Muscle layer of duodenum (tissue), 2 donors: Measurements from ENCODE around the gene GABRB1.
"Not testable (repeated sequence)": the region's sequence is repeated elsewhere in the genome, so short reads cannot be mapped to it uniquely, and the experiment has no call there.

Experiments used
- H3K27ac ChIP-seq: one replicate; pipeline ENCODE4 v1.7.0; 2013; ENCODE audit warnings: mild to moderate bottlenecking, low read length
- H3K27me3 ChIP-seq: one replicate; pipeline ENCODE4 v1.7.0; 2013; ENCODE audit warnings: low read depth, mild to moderate bottlenecking, control low read depth, low read length
- H3K36me3 ChIP-seq, 2 donors: one replicate each; pipeline ENCODE4 v1.7.0; 2013; ENCODE audit warnings: low read length in 2 of 2, control low read depth in 1 of 2, mild to moderate bottlenecking in 1 of 2; ENCODE audit not compliant: insufficient read depth in 2 of 2, control insufficient read depth in 1 of 2
- H3K4me1 ChIP-seq, 2 donors: one replicate each; pipeline ENCODE4 v1.7.0; 2013; ENCODE audit warnings: low read length in 2 of 2, mild to moderate bottlenecking in 2 of 2, control low read depth in 1 of 2, moderate library complexity in 1 of 2; ENCODE audit not compliant: insufficient read depth in 2 of 2, control insufficient read depth in 1 of 2
- H3K4me3 ChIP-seq, 2 donors: one replicate each; pipeline ENCODE4 v1.7.0; 2013; ENCODE audit warnings: low read length in 2 of 2, low read depth in 1 of 2, mild to moderate bottlenecking in 1 of 2
- H3K9me3 ChIP-seq, 2 donors: one replicate each; pipeline ENCODE4 v1.7.0; 2013; ENCODE audit warnings: low read length in 2 of 2, control low read depth in 1 of 2, mild to moderate bottlenecking in 1 of 2; ENCODE audit not compliant: control insufficient read depth in 1 of 2
- donor health status: healthy.

GABRB1 gene

GRCh38 chr4:47367761-47368160, 336.4 kb downstream of the GABRB1 start:
- H3K4me1 ChIP-seq = no peaks in the 10 kb centered on the region
- H3K27ac ChIP-seq = no peak overlapping the region
- H3K9me3 ChIP-seq = no peaks in the 10 kb centered on the region
- no peaks in the 10 kb centered on the region for H3K36me3 ChIP-seq
- no peaks in the 10 kb centered on the region for H3K27me3 ChIP-seq
- no peak overlapping the region for H3K4me3 ChIP-seq

- no peaks in the 10 kb centered on the region for H3K4me1 ChIP-seq
- no peak overlapping the region for H3K27ac ChIP-seq
- H3K36me3 ChIP-seq = no peaks in the 10 kb centered on the region
- H3K9me3 ChIP-seq = no peaks in the 10 kb centered on the region
- no peaks in the 10 kb centered on the region for H3K27me3 ChIP-seq
- H3K4me3 ChIP-seq = no peak overlapping the region
Observed at GRCh38 chr4:47368211-47368610, 336.8 kb downstream of the GABRB1 start.

GRCh38 chr4:47372561-47372960, 341.2 kb downstream of the GABRB1 start:
- Histone ChIP-seq H3K4me1 (no peaks in the 10 kb centered on the region), H3K27me3 (no peaks in the 10 kb centered on the region), H3K9me3 (no peaks in the 10 kb centered on the region)

GRCh38 chr4:47373174-47373573, 341.8 kb downstream of the GABRB1 start:
- H3K27ac ChIP-seq = no peak overlapping the region
- no peaks in the 10 kb centered on the region for H3K4me1 ChIP-seq
- no peaks in the 10 kb centered on the region for H3K27me3 ChIP-seq
- H3K36me3 ChIP-seq = no peaks in the 10 kb centered on the region
- H3K9me3 ChIP-seq = no peaks in the 10 kb centered on the region
- no peak overlapping the region for H3K4me3 ChIP-seq

More at GRCh38 chr4:47372561-47372960, 341.2 kb downstream of the GABRB1 start:
- Histone ChIP-seq H3K4me3 (no peak overlapping the region), H3K36me3 (no peaks in the 10 kb centered on the region), H3K27ac (no peak overlapping the region)

DNA sequence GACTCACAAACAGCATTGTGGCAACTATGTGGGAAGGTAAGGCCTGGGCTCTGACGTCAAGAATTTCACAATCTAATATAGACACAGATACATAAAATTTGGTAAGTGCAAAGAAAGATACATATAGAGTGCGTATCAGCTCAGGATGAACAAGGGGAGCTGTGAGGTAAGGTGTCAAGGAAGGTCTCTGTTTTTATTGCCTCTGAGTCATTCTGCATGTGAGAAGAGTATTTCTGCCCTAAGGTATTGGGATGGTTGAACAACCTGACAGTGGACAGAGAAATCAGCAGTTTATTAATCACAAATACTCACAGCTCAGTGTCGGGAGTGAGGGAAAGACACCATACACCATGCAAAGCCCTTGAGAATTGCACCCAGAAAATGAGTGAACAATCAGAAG, 342.3 kb downstream of the GABRB1 start:
- no peaks in the 10 kb centered on the region for H3K4me1 ChIP-seq
- H3K9me3 ChIP-seq = no peaks in the 10 kb centered on the region
- H3K27me3 ChIP-seq = no peaks in the 10 kb centered on the region
- no peaks in the 10 kb centered on the region for H3K36me3 ChIP-seq
- H3K27ac ChIP-seq = no peak overlapping the region
- H3K4me3 ChIP-seq = no peak overlapping the region

DNA sequence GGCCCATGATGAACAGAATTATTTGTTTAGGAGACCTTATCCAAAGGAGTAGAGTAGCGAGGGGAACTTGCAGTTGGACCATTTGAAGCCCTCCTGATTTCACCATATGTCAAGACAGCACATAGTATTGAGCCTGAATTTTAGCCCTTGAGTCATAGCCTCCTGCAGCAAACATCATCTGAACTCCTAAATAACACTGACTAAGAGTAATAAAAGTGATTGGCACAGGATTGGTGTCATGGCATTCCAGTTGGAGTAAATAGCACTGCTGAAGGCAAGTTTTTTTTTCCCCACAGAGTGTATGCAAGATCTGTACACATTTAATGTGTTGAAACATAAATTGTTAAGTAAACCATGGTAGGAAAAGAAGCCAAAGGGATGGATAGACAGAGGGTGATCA, 343.1 kb downstream of the GABRB1 start:
- Histone ChIP-seq H3K9me3 (no peaks in the 10 kb centered on the region), H3K27me3 (no peaks in the 10 kb centered on the region), H3K27ac (no peak overlapping the region), H3K4me3 (no peak overlapping the region), H3K36me3 (no peaks in the 10 kb centered on the region), H3K4me1 (no peaks in the 10 kb centered on the region)

- not testable (repeated sequence) for H3K4me3 ChIP-seq, H3K9me3 ChIP-seq, H3K27ac ChIP-seq
Observed at GRCh38 chr4:47378021-47378530, 346.7 kb downstream of the GABRB1 start.

DNA sequence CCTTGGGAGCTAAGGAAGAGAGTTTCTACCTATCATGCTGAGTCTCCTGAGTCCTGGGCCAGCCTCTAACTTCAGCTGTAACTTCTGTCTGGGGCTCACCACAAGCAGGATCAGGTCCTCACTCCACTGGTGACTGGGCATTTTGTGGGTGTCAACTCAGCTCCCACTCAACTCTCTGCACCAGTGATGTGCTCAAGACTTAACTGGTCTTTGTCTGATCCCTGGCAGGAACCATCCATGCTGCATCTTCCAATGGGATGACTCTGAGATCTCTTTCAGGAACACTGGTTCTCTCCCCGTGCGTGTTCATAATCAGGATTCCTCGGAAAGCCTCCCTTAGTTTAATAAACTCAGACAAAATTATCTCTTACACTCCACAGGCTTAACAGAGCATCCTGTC, 349.8 kb downstream of the GABRB1 start:
- H3K4me3 ChIP-seq = no peak overlapping the region
- H3K9me3 ChIP-seq = no peaks in the 10 kb centered on the region
- H3K4me1 ChIP-seq = no peaks in the 10 kb centered on the region
- H3K27me3 ChIP-seq = no peaks in the 10 kb centered on the region
- no peak overlapping the region for H3K27ac ChIP-seq
- H3K36me3 ChIP-seq = no peaks in the 10 kb centered on the region

More at GRCh38 chr4:47378021-47378530, 346.7 kb downstream of the GABRB1 start:
- H3K4me1 ChIP-seq, H3K36me3 ChIP-seq, H3K27me3 ChIP-seq: not testable (repeated sequence)

- Histone ChIP-seq H3K4me1 (no peaks in the 10 kb centered on the region), H3K27me3 (no peaks in the 10 kb centered on the region), H3K9me3 (no peaks in the 10 kb centered on the region), H3K27ac (no peak overlapping the region), H3K4me3 (no peak overlapping the region), H3K36me3 (no peaks in the 10 kb centered on the region)
Observed at GRCh38 chr4:47382846-47383360, 351.5 kb downstream of the GABRB1 start.

GRCh38 chr4:47383829-47384427, 352.6 kb downstream of the GABRB1 start:
- Histone ChIP-seq H3K4me1 (no peaks in the 10 kb centered on the region), H3K36me3 (no peaks in the 10 kb centered on the region), H3K27ac (no peak overlapping the region), H3K9me3 (no peaks in the 10 kb centered on the region), H3K27me3 (no peaks in the 10 kb centered on the region), H3K4me3 (no peak overlapping the region)

DNA sequence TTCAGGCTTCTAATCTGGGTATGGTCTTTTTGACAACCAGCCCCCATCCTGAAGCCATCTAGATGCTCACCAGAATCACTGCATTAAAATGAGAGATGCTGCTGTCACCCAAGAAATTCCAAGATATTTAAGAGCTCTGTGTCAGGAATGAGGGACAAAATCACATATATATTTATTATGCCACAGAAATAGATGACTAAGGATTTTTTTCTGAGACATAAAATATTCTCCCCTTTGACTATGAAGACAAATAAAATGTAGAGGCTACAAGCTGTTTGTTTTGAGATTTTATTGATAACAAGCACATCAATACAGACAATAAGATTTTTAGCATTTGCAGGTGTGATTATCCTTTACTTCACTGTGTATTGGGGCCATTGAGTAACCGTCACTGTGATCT, 354.8 kb downstream of the GABRB1 start:
- no peaks in the 10 kb centered on the region for H3K4me1 ChIP-seq
- H3K9me3 ChIP-seq = no peaks in the 10 kb centered on the region
- no peaks in the 10 kb centered on the region for H3K36me3 ChIP-seq
- no peak overlapping the region for H3K27ac ChIP-seq
- H3K4me3 ChIP-seq = no peak overlapping the region
- H3K27me3 ChIP-seq = no peaks in the 10 kb centered on the region
